Lower lobe of right lung (tissue), 2 donors: Measurements from ENCODE around the gene KBTBD4. TPM values are rescaled to one million over a fixed set of nuclear protein-coding genes. Genes with fewer than 3 reads are reported as not detected.

ENCODE experiments used
- ATAC-seq, 2 donors: fragments of 200-7000 bp; cut with Tn5 transposase; one replicate each; pipeline ENCODE4 v1.9.1; 2020 to 2022; ENCODE audit warnings: mild to moderate bottlenecking in 2 of 2, moderate library complexity in 2 of 2
- DNase-seq: peaks from one replicate; pipeline ENCODE4 v3.0.0-alpha.2; 2020
- H3K27ac ChIP-seq: fragments of 200-600 bp; one replicate; pipeline ENCODE4 v1.8.0; 2022
- H3K27me3 ChIP-seq: fragments of 200-600 bp; one replicate; pipeline ENCODE4 v1.8.0; 2022; ENCODE audit warnings: low read depth
- H3K36me3 ChIP-seq: fragments of 200-600 bp; one replicate; pipeline ENCODE4 v1.8.0; 2022; ENCODE audit warnings: mild to moderate bottlenecking
- H3K4me1 ChIP-seq: fragments of 200-600 bp; one replicate; pipeline ENCODE4 v1.8.0; 2022
- H3K4me3 ChIP-seq: fragments of 200-600 bp; one replicate; pipeline ENCODE4 v1.8.0; 2022; ENCODE audit warnings: mild to moderate bottlenecking
- H3K9me3 ChIP-seq: fragments of 200-600 bp; one replicate; pipeline ENCODE4 v1.8.0; 2022
- CTCF ChIP-seq: fragments of 200-600 bp; IDR thresholded peaks from one replicate; pipeline ENCODE4 v1.8.0; 2022; ENCODE audit warnings: antibody characterized with exemption, mild to moderate bottlenecking
- intact Hi-C: fragments of 100-400 bp; cut with DNase I; formaldehyde crosslinking; loops from one replicate; pipeline ENCODE4 v1.11.0; 2022
- total RNA-seq: library from RNA; stranded (reverse); fragmentation: NEBNext Ultra II Directional; extraction: Animal tissue kit (Norgen Biotek cat#: 25700); gene quantifications from one replicate; pipeline ENCODE4 v1.2.1, GENCODE V29; 2021
- donor health status: DM: no; HTN: yes; CAD: no; lungs with severe emphysema.

KBTBD4 gene
- total RNA-seq, 1 donor from 2014 or later = 13.4 TPM

- peaks cover 17% of the 10 kb centered on the region for H3K27me3 ChIP-seq
- no peaks in the 10 kb centered on the region for H3K9me3 ChIP-seq
- intact Hi-C loops = no loop called here
- no peak for TF ChIP-seq CTCF
- DNase-seq (no peak), ATAC-seq (no peak)
- no peak within 1 kb of the TSS for H3K4me3 ChIP-seq
- H3K4me1 ChIP-seq = no peaks in the 10 kb centered on the region
- peaks cover 40% of the 10 kb centered on the region for H3K36me3 ChIP-seq
- H3K27ac ChIP-seq = peak within 1 kb of the TSS; percentile 49
These were observed 7.5 kb upstream of the KBTBD4 start, which contains the start of gene FAM180B for GRCh38 chr11:47586098-47586855. Gene FAM180B, plus strand, starts transcription at chr11:47586678. Its CDS starts 91 bp downstream, at chr11:47586769.

- Histone ChIP-seq H3K9me3 (no peaks in the 10 kb centered on the region), H3K36me3 (peaks cover 50% of the 10 kb centered on the region), H3K4me3 (no peak overlapping the region), H3K27ac (no peak overlapping the region), H3K4me1 (peaks cover 14% of the 10 kb centered on the region), H3K27me3 (no peaks in the 10 kb centered on the region)
- intact Hi-C loops = no loop called here
- no peak for DNase-seq
- ATAC-seq = no peak
- no peak for TF ChIP-seq CTCF
These were observed 5.1 kb upstream of the KBTBD4 start for GRCh38 chr11:47583844-47584243.

GRCh38 chr11:47577460-47578041 lies 1.2 kb downstream of the KBTBD4 start:
- intact Hi-C loops = no loop called here
- TF ChIP-seq CTCF = no peak
- H3K4me1 ChIP-seq = peaks cover 34% of the 10 kb centered on the region
- DNase-seq = peak; percentile 20
- no peaks in the 10 kb centered on the region for H3K9me3 ChIP-seq
- no peak overlapping the region for H3K27ac ChIP-seq
- H3K4me3 ChIP-seq = peak overlapping the region; percentile 86
- peaks cover 74% of the 10 kb centered on the region for H3K36me3 ChIP-seq
- H3K27me3 ChIP-seq = no peaks in the 10 kb centered on the region
- ATAC-seq = no peak

GRCh38 chr11:47573321-47573720 lies 5.4 kb downstream of the KBTBD4 start:
- H3K9me3 ChIP-seq = no peaks in the 10 kb centered on the region
- TF ChIP-seq CTCF = no peak
- H3K4me1 ChIP-seq = peaks cover 33% of the 10 kb centered on the region
- peaks cover 89% of the 10 kb centered on the region for H3K36me3 ChIP-seq
- ATAC-seq (no peak), DNase-seq (peak; percentile 37)
- intact Hi-C loops = no loop called here
- no peak overlapping the region for H3K27ac ChIP-seq
- H3K27me3 ChIP-seq = no peaks in the 10 kb centered on the region
- H3K4me3 ChIP-seq = no peak overlapping the region

- H3K4me3 ChIP-seq = no peak overlapping the region
- no peaks in the 10 kb centered on the region for H3K27me3 ChIP-seq
- no peak overlapping the region for H3K27ac ChIP-seq
- ATAC-seq = no peak
- DNase-seq = peak; percentile 12
- no peak for TF ChIP-seq CTCF
- H3K4me1 ChIP-seq = peaks cover 28% of the 10 kb centered on the region
- H3K9me3 ChIP-seq = no peaks in the 10 kb centered on the region
- peaks cover 92% of the 10 kb centered on the region for H3K36me3 ChIP-seq
- intact Hi-C loops = no loop called here
These were observed 6.0 kb downstream of the KBTBD4 start for GRCh38 chr11:47572715-47573255.
